COLO668 (cell line): ENCODE measurements around the gene IPO13.

Source experiments
- DNase-seq: peaks from one replicate; lab custom pipeline; 2025; ENCODE audit not compliant: unreplicated experiment; lab: John Stamatoyannopoulos, UW

Gene IPO13

GRCh38 chr1:43930949-43931275, 15.8 kb upstream of the IPO13 start:
- no peak for DNase-seq

- no peak for DNase-seq
Observed at GRCh38 chr1:43931711-43932660, 14.8 kb upstream of the IPO13 start.

- no peak for DNase-seq
Observed at GRCh38 chr1:43932786-43933385, 13.9 kb upstream of the IPO13 start.

- peak; percentile 84 for DNase-seq
Observed at GRCh38 chr1:43933386-43934100, 13.2 kb upstream of the IPO13 start, which contains the start of gene ARTN. ARTN (plus strand) TSS chr1:43933801; CDS start chr1:43935657, 1,856 bp downstream.

- peak; percentile 90 for DNase-seq
Observed at GRCh38 chr1:43934101-43934985, 12.4 kb upstream of the IPO13 start.

GRCh38 chr1:43934986-43935324, 11.8 kb upstream of the IPO13 start:
- DNase-seq = no peak

- peak; percentile 79 for DNase-seq
Observed at GRCh38 chr1:43935711-43936427, 10.9 kb upstream of the IPO13 start.

- peak; percentile 90 for DNase-seq
Observed at GRCh38 chr1:43936431-43937151, 10.2 kb upstream of the IPO13 start.

GRCh38 chr1:43937179-43937865, 9.4 kb upstream of the IPO13 start:
- DNase-seq = no peak

GRCh38 chr1:43938383-43938782, 8.4 kb upstream of the IPO13 start:
- no peak for DNase-seq

GRCh38 chr1:43938892-43939587, 7.7 kb upstream of the IPO13 start:
- no peak for DNase-seq

GRCh38 chr1:43942411-43942810, 4.3 kb upstream of the IPO13 start:
- no peak for DNase-seq

GRCh38 chr1:43944860-43945259, 1.9 kb upstream of the IPO13 start:
- DNase-seq = no peak

GRCh38 chr1:43945674-43946235, 995 bp upstream of the IPO13 start:
- DNase-seq = no peak

GRCh38 chr1:43947061-43947873, 517 bp downstream of the IPO13 start:
- DNase-seq = peak; percentile 57

GRCh38 chr1:43947874-43948437, 1.2 kb downstream of the IPO13 start:
- no peak for DNase-seq

- DNase-seq = peak; percentile 30
Observed at GRCh38 chr1:43949678-43950077, 2.9 kb downstream of the IPO13 start.
